Measurements from ENCODE around the gene SPATA32.

Gene SPATA32

GRCh38 chr17:45223539-45224528 lies 38.1 kb downstream of the SPATA32 start:
- no peak overlapping the region for H3K18ac ChIP-seq (ENCODE audit: low read length)
- no peak overlapping the region for H2BK120ac ChIP-seq (ENCODE audit: low read depth, low read length)
- peaks cover 3 to 7% of the 10 kb centered on the region in 2 donors for H3K4me1 ChIP-seq (ENCODE audit: control insufficient read depth in 2 of 2, insufficient read depth in 1 of 2, low read depth in 1 of 2, low read length in 2 of 2)
- H3K36me3 ChIP-seq (replicated peaks in 1 of 2; ENCODE audit: control insufficient read depth in 2 of 2, insufficient read depth in 2 of 2, low read length in 2 of 2): no peaks in the 10 kb centered on the region
- H3K4me3 ChIP-seq (ENCODE audit: low read length in 2 of 2): no peak overlapping the region
- H4K8ac ChIP-seq (ENCODE audit: low read depth, low read length): no peak overlapping the region
- peaks cover 1% of the 10 kb centered on the region for H3K79me1 ChIP-seq (ENCODE audit: low read depth, low read length)
- H3K9ac ChIP-seq (ENCODE audit: low read depth, low read length, poor library complexity): no peak overlapping the region
- H3K9me3 ChIP-seq (replicated peaks in 1 of 2; ENCODE audit: control insufficient read depth in 2 of 2, insufficient read depth in 1 of 2, low read depth in 1 of 2, low read length in 2 of 2): no peaks in the 10 kb centered on the region
- H3K4ac ChIP-seq (ENCODE audit: low read length): no peak overlapping the region
- H3K4me2 ChIP-seq (ENCODE audit: insufficient read depth, low read length, poor library complexity, severe bottlenecking): no peak overlapping the region
- DNase-seq (ENCODE audit: low spot score): no peak
- H4K91ac ChIP-seq (ENCODE audit: low read depth, low read length, poor library complexity): peak overlapping the region; percentile 83
- no peak overlapping the region for H3K27ac ChIP-seq (replicated peaks; ENCODE audit: low read length)
- H3K27me3 ChIP-seq (ENCODE audit: control insufficient read depth in 3 of 3, insufficient read depth in 3 of 3, low read depth in 1 of 3, low read length in 3 of 3): peaks cover 15 to 96% (median 52%) of the 10 kb centered on the region in 3 experiments
- no peak overlapping the region for H2BK12ac ChIP-seq (ENCODE audit: low read length)
- no peak overlapping the region for H3K14ac ChIP-seq (ENCODE audit: low read length)
- no peak overlapping the region for H2BK5ac ChIP-seq (ENCODE audit: low read length)
- H3K23ac ChIP-seq (ENCODE audit: low read depth, low read length, poor library complexity): no peak overlapping the region
- no CpG with 5 or more reads among the region's 12 CpGs for WGBS, 2 donors (ENCODE audit: extremely low coverage in 2 of 2, insufficient read length in 2 of 2, insufficient replicate concordance in 1 of 2)
- no peak overlapping the region for H2BK15ac ChIP-seq (ENCODE audit: low read length)
- H2AK5ac ChIP-seq (ENCODE audit: low read depth, low read length): no peak overlapping the region
- H2AFZ ChIP-seq (ENCODE audit: low read length): no peak overlapping the region

DNA sequence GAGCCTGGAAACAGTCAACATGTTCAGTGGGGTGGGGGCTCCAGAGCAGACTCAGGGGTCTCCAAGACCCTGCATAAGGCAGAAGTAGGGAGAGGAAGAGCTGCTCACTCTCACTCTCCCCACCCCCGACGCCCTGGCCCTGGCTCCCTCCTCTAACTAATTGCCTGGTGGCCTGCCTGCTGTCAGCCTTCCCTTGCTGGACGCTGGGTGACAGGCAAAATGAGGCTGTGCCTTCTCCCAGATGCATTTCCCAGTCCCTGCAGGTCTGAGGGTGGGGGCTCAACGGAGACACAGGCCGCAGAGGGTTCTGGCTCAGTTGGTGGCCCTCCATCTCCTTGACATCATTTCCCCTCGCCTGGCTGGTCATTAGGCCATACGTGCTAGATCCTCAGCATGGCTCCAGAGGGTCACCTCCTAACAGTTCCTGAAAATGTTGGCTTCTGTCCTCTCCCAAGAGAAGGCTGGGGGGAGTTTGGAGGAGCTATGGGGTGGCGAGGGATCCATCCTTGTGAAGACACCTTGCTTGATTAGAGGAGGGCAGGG lies 38.8 kb downstream of the SPATA32 start:
- Histone ChIP-seq H2BK120ac (ENCODE audit: low read depth, low read length) (no peak overlapping the region), H3K27me3 (ENCODE audit: control insufficient read depth in 3 of 3, insufficient read depth in 3 of 3, low read depth in 1 of 3, low read length in 3 of 3) (peaks cover 15 to 88% (median 52%) of the 10 kb centered on the region in 3 experiments), H3K23ac (ENCODE audit: low read depth, low read length, poor library complexity) (peak overlapping the region; percentile 45)

GRCh38 chr17:45222289-45222995 lies 39.5 kb downstream of the SPATA32 start:
- H4K91ac ChIP-seq (ENCODE audit: low read depth, low read length, poor library complexity): no peak overlapping the region
- no peak overlapping the region for H2BK15ac ChIP-seq (ENCODE audit: low read length)
- H3K36me3 ChIP-seq (replicated peaks in 1 of 2; ENCODE audit: control insufficient read depth in 2 of 2, insufficient read depth in 2 of 2, low read length in 2 of 2): no peaks in the 10 kb centered on the region
- peak overlapping the region in 1 of 2 donors; percentile 39 for H3K4me3 ChIP-seq (ENCODE audit: low read length in 2 of 2)
- no peak overlapping the region for H3K23ac ChIP-seq (ENCODE audit: low read depth, low read length, poor library complexity)
- H4K8ac ChIP-seq (ENCODE audit: low read depth, low read length): no peak overlapping the region
- no peak overlapping the region for H3K4ac ChIP-seq (ENCODE audit: low read length)
- peak overlapping the region; percentile 87 for H3K4me2 ChIP-seq (ENCODE audit: insufficient read depth, low read length, poor library complexity, severe bottlenecking)
- H3K27me3 ChIP-seq (ENCODE audit: control insufficient read depth in 3 of 3, insufficient read depth in 3 of 3, low read depth in 1 of 3, low read length in 3 of 3): peaks cover 15 to 82% (median 52%) of the 10 kb centered on the region in 3 experiments
- no CpG with 5 or more reads among the region's 33 CpGs for WGBS, 2 donors (ENCODE audit: extremely low coverage in 2 of 2, insufficient read length in 2 of 2, insufficient replicate concordance in 1 of 2)
- H3K9me3 ChIP-seq (replicated peaks in 1 of 2; ENCODE audit: control insufficient read depth in 2 of 2, insufficient read depth in 1 of 2, low read depth in 1 of 2, low read length in 2 of 2): no peaks in the 10 kb centered on the region
- H2BK12ac ChIP-seq (ENCODE audit: low read length): no peak overlapping the region
- H3K18ac ChIP-seq (ENCODE audit: low read length): peak overlapping the region; percentile 25
- no peaks in the 10 kb centered on the region for H3K79me1 ChIP-seq (ENCODE audit: low read depth, low read length)
- no peak overlapping the region for H3K9ac ChIP-seq (ENCODE audit: low read depth, low read length, poor library complexity)
- no peak for DNase-seq (ENCODE audit: low spot score)
- H2AK5ac ChIP-seq (ENCODE audit: low read depth, low read length): no peak overlapping the region
- peak overlapping the region; percentile 79 for H2BK5ac ChIP-seq (ENCODE audit: low read length)
- H2BK120ac ChIP-seq (ENCODE audit: low read depth, low read length): no peak overlapping the region
- H3K14ac ChIP-seq (ENCODE audit: low read length): no peak overlapping the region
- no peak overlapping the region for H3K27ac ChIP-seq (replicated peaks; ENCODE audit: low read length)
- peak overlapping the region; percentile 96 for H2AFZ ChIP-seq (ENCODE audit: low read length)
- H3K4me1 ChIP-seq (ENCODE audit: control insufficient read depth in 2 of 2, insufficient read depth in 1 of 2, low read depth in 1 of 2, low read length in 2 of 2): peaks cover 0 to 2% of the 10 kb centered on the region in 2 donors

More for the DNA sequence above, 38.8 kb downstream of the SPATA32 start:
- no peak overlapping the region for H3K9ac ChIP-seq (ENCODE audit: low read depth, low read length, poor library complexity)
- peak overlapping the region; percentile 53 for H3K18ac ChIP-seq (ENCODE audit: low read length)
- no CpG with 5 or more reads among the region's 8 CpGs for WGBS, 2 donors (ENCODE audit: extremely low coverage in 2 of 2, insufficient read length in 2 of 2, insufficient replicate concordance in 1 of 2)
- no peak overlapping the region for H2BK15ac ChIP-seq (ENCODE audit: low read length)
- H3K27ac ChIP-seq (replicated peaks; ENCODE audit: low read length): no peak overlapping the region
- no peak overlapping the region for H3K4ac ChIP-seq (ENCODE audit: low read length)
- peaks cover 0 to 2% of the 10 kb centered on the region in 2 donors for H3K4me1 ChIP-seq (ENCODE audit: control insufficient read depth in 2 of 2, insufficient read depth in 1 of 2, low read depth in 1 of 2, low read length in 2 of 2)
- no peaks in the 10 kb centered on the region for H3K79me1 ChIP-seq (ENCODE audit: low read depth, low read length)
- H3K9me3 ChIP-seq (replicated peaks in 1 of 2; ENCODE audit: control insufficient read depth in 2 of 2, insufficient read depth in 1 of 2, low read depth in 1 of 2, low read length in 2 of 2): no peaks in the 10 kb centered on the region
- no peak for DNase-seq (ENCODE audit: low spot score)
- H4K91ac ChIP-seq (ENCODE audit: low read depth, low read length, poor library complexity): peak overlapping the region; percentile 83
- no peak overlapping the region for H2BK12ac ChIP-seq (ENCODE audit: low read length)
- H2AFZ ChIP-seq (ENCODE audit: low read length): no peak overlapping the region
- no peak overlapping the region for H4K8ac ChIP-seq (ENCODE audit: low read depth, low read length)
- H2BK5ac ChIP-seq (ENCODE audit: low read length): no peak overlapping the region
- no peak overlapping the region for H3K14ac ChIP-seq (ENCODE audit: low read length)
- H2AK5ac ChIP-seq (ENCODE audit: low read depth, low read length): no peak overlapping the region
- H3K36me3 ChIP-seq (replicated peaks in 1 of 2; ENCODE audit: control insufficient read depth in 2 of 2, insufficient read depth in 2 of 2, low read length in 2 of 2): no peaks in the 10 kb centered on the region
- H3K4me2 ChIP-seq (ENCODE audit: insufficient read depth, low read length, poor library complexity, severe bottlenecking): no peak overlapping the region
- H3K4me3 ChIP-seq (ENCODE audit: low read length in 2 of 2): no peak overlapping the region

DNA sequence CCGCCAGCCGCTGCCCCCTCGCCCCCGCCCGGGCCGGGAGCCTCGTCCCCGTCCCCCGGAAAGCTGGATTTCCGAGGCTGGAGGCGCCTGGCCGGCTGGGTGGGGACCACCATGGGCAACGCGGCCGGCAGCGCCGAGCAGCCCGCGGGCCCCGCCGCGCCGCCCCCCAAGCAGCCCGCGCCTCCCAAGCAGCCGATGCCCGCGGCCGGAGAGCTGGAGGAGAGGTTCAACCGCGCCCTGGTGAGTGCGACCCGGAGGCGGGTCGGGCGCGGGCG lies 39.9 kb downstream of the SPATA32 start:
- peak overlapping the region; percentile 87 for H3K4me2 ChIP-seq (ENCODE audit: insufficient read depth, low read length, poor library complexity, severe bottlenecking)
- H3K36me3 ChIP-seq (replicated peaks in 1 of 2; ENCODE audit: control insufficient read depth in 2 of 2, insufficient read depth in 2 of 2, low read length in 2 of 2): no peaks in the 10 kb centered on the region
- H2BK15ac ChIP-seq (ENCODE audit: low read length): no peak overlapping the region
- no peaks in the 10 kb centered on the region for H3K79me1 ChIP-seq (ENCODE audit: low read depth, low read length)
- DNase-seq (ENCODE audit: low spot score): no peak
- H3K23ac ChIP-seq (ENCODE audit: low read depth, low read length, poor library complexity): peak overlapping the region; percentile 48
- peak overlapping the region; percentile 96 for H2AFZ ChIP-seq (ENCODE audit: low read length)
- no peak overlapping the region for H3K14ac ChIP-seq (ENCODE audit: low read length)
- H2BK5ac ChIP-seq (ENCODE audit: low read length): peak overlapping the region; percentile 79
- no peak overlapping the region for H4K91ac ChIP-seq (ENCODE audit: low read depth, low read length, poor library complexity)
- H3K4me3 ChIP-seq (ENCODE audit: low read length in 2 of 2): peak overlapping the region; percentile 39 to 80
- no peak overlapping the region for H2BK120ac ChIP-seq (ENCODE audit: low read depth, low read length)
- no CpG with 5 or more reads among the region's 38 CpGs for WGBS, 2 donors (ENCODE audit: extremely low coverage in 2 of 2, insufficient read length in 2 of 2, insufficient replicate concordance in 1 of 2)
- peak overlapping the region; percentile 35 for H3K9ac ChIP-seq (ENCODE audit: low read depth, low read length, poor library complexity)
- H3K27ac ChIP-seq (replicated peaks; ENCODE audit: low read length): no peak overlapping the region
- H3K18ac ChIP-seq (ENCODE audit: low read length): no peak overlapping the region
- no peaks in the 10 kb centered on the region for H3K9me3 ChIP-seq (replicated peaks in 1 of 2; ENCODE audit: control insufficient read depth in 2 of 2, insufficient read depth in 1 of 2, low read depth in 1 of 2, low read length in 2 of 2)
- peaks cover 15 to 77% (median 52%) of the 10 kb centered on the region in 3 experiments for H3K27me3 ChIP-seq (ENCODE audit: control insufficient read depth in 3 of 3, insufficient read depth in 3 of 3, low read depth in 1 of 3, low read length in 3 of 3)
- no peak overlapping the region for H2BK12ac ChIP-seq (ENCODE audit: low read length)
- no peak overlapping the region for H4K8ac ChIP-seq (ENCODE audit: low read depth, low read length)
- H3K4me1 ChIP-seq (ENCODE audit: control insufficient read depth in 2 of 2, insufficient read depth in 1 of 2, low read depth in 1 of 2, low read length in 2 of 2): peaks cover 0 to 2% of the 10 kb centered on the region in 2 donors
- no peak overlapping the region for H2AK5ac ChIP-seq (ENCODE audit: low read depth, low read length)
- H3K4ac ChIP-seq (ENCODE audit: low read length): no peak overlapping the region
